ENCODE measurements around the gene SPRING1.
"Not testable (repeated sequence)": the region's sequence is repeated elsewhere in the genome, so short reads cannot be mapped to it uniquely, and the experiment has no call there.

Gene SPRING1

GRCh38 chr12:116742787-116743186 lies 4.9 kb upstream of the SPRING1 start:
- not testable (repeated sequence) for DNase-seq (ENCODE audit: low spot score)

- DNase-seq (ENCODE audit: low spot score) = no peak
Observed at GRCh38 chr12:116739381-116739887, 1.6 kb upstream of the SPRING1 start.

GRCh38 chr12:116736962-116737773 lies 701 bp downstream of the SPRING1 start:
- no peak for DNase-seq (ENCODE audit: low spot score)

- no peak for DNase-seq (ENCODE audit: low spot score)
Observed at GRCh38 chr12:116735951-116736599, 1.8 kb downstream of the SPRING1 start.

- DNase-seq (ENCODE audit: low spot score) = no peak
Observed at GRCh38 chr12:116735084-116735483, 2.8 kb downstream of the SPRING1 start.

GRCh38 chr12:116734156-116734768 lies 3.6 kb downstream of the SPRING1 start:
- DNase-seq (ENCODE audit: low spot score) = no peak

GRCh38 chr12:116731801-116732200 lies 6.1 kb downstream of the SPRING1 start:
- no peak for DNase-seq (ENCODE audit: low spot score)

- DNase-seq (ENCODE audit: low spot score) = no peak
Observed at GRCh38 chr12:116727891-116728290, 10.0 kb downstream of the SPRING1 start.

- no peak for DNase-seq (ENCODE audit: low spot score)
Observed at GRCh38 chr12:116727261-116727660, 10.6 kb downstream of the SPRING1 start.

- no peak for DNase-seq (ENCODE audit: low spot score)
Observed at GRCh38 chr12:116726694-116727093, 11.2 kb downstream of the SPRING1 start.

- no peak for DNase-seq (ENCODE audit: low spot score)
Observed at GRCh38 chr12:116722245-116722644, 15.6 kb downstream of the SPRING1 start.

GRCh38 chr12:116719731-116720528 lies 17.9 kb downstream of the SPRING1 start:
- no peak for DNase-seq (ENCODE audit: low spot score)

- no peak for DNase-seq (ENCODE audit: low spot score)
Observed at GRCh38 chr12:116718655-116719454, 19.0 kb downstream of the SPRING1 start.

GRCh38 chr12:116717466-116718437 lies 20.1 kb downstream of the SPRING1 start:
- no peak for DNase-seq (ENCODE audit: low spot score)

- no peak for DNase-seq (ENCODE audit: low spot score)
Observed at GRCh38 chr12:116714175-116714574, 23.7 kb downstream of the SPRING1 start.

- DNase-seq (ENCODE audit: low spot score) = no peak
Observed at GRCh38 chr12:116713527-116713926, 24.3 kb downstream of the SPRING1 start.

- DNase-seq (ENCODE audit: low spot score) = peak; percentile 86
Observed at GRCh38 chr12:116712458-116713303, 25.2 kb downstream of the SPRING1 start.

- no peak for DNase-seq (ENCODE audit: low spot score)
Observed at GRCh38 chr12:116710370-116711150, 27.3 kb downstream of the SPRING1 start.
